HG03064 (cell line): ENCODE data around the gene CRABP2.

Experiments used
- ATAC-seq: cut with Tn5 transposase; IDR thresholded peaks from one replicate; pipeline ENCODE4 v1.9.1; 2021; ENCODE audit warnings: low read depth; ENCODE audit not compliant: unreplicated experiment

Gene CRABP2

GRCh38 chr1:156692925-156693847, 12.2 kb downstream of the CRABP2 start:
- ATAC-seq: no peak

GRCh38 chr1:156692441-156692924, 12.9 kb downstream of the CRABP2 start:
- no peak for ATAC-seq

- no peak for ATAC-seq
Observed at GRCh38 chr1:156691665-156692440, 13.5 kb downstream of the CRABP2 start.

- ATAC-seq: no peak
Observed at GRCh38 chr1:156691191-156691590, 14.2 kb downstream of the CRABP2 start.

- no peak for ATAC-seq
Observed at GRCh38 chr1:156690675-156691036, 14.7 kb downstream of the CRABP2 start.

GRCh38 chr1:156689953-156690674, 15.3 kb downstream of the CRABP2 start:
- no peak for ATAC-seq

GRCh38 chr1:156689035-156689952, 16.1 kb downstream of the CRABP2 start:
- no peak for ATAC-seq

GRCh38 chr1:156684227-156684782, 21.1 kb downstream of the CRABP2 start:
- no peak for ATAC-seq

- no peak for ATAC-seq
Observed at GRCh38 chr1:156682166-156682890, 23.1 kb downstream of the CRABP2 start.

- no peak for ATAC-seq
Observed at GRCh38 chr1:156681196-156681960, 24.0 kb downstream of the CRABP2 start.

- ATAC-seq: no peak
Observed at GRCh38 chr1:156680056-156680455, 25.3 kb downstream of the CRABP2 start.

GRCh38 chr1:156677616-156678596, 27.5 kb downstream of the CRABP2 start:
- ATAC-seq: no peak

- no peak for ATAC-seq
Observed at GRCh38 chr1:156676820-156677615, 28.4 kb downstream of the CRABP2 start, which contains the start of gene NES. Gene NES (minus strand): TSS chr1:156677407. CDS start chr1:156677264, 143 bp downstream.

GRCh38 chr1:156676114-156676819, 29.1 kb downstream of the CRABP2 start:
- ATAC-seq: no peak
